Sciatic nerve (tissue), 2 donors: ENCODE results near the gene ACAD8. TPM values are rescaled to one million over a fixed set of nuclear protein-coding genes. Genes with fewer than 3 reads are reported as not detected.
A peak's percentile ranks its signal among the peaks of the same experiment; 100 is the strongest.

Experiments
- ATAC-seq: fragments of 200-7000 bp; cut with Tn5 transposase; one replicate; pipeline ENCODE4 v1.9.1; 2020; ENCODE audit warnings: mild to moderate bottlenecking, moderate library complexity
- DNase-seq: peaks from one replicate; pipeline ENCODE4 v3.0.0-alpha.2; 2020; ENCODE audit warnings: low spot score
- intact Hi-C: fragments of 100-400 bp; cut with DNase I; formaldehyde crosslinking; loops from one replicate; pipeline ENCODE4 v1.14.2; 2022
- total RNA-seq: library from RNA; stranded (reverse); fragmentation: NEBNext Ultra II Directional; extraction: Animal tissue kit (Norgen Biotek cat#: 25700); gene quantifications from one replicate; pipeline ENCODE4 v1.2.1, GENCODE V29; 2021
- donor health status: DM: no; HTN: no; CAD: no.
- donor health status: DM: no; HTN: no; CAD: no.

ACAD8 gene
- total RNA-seq: 24.2 TPM

GRCh38 chr11:134253188-134253993 is at the start of gene ACAD8, which contains the start of gene THYN1:
Gene ACAD8 (plus strand): TSS chr11:134253568. CDS start chr11:134253601, 33 bp downstream.
Gene THYN1 (minus strand): TSS chr11:134253352. CDS start chr11:134252882, 470 bp downstream.
- ATAC-seq (peak; percentile 100), DNase-seq (peak; percentile 97)
- intact Hi-C loops: no loop called here

DNA sequence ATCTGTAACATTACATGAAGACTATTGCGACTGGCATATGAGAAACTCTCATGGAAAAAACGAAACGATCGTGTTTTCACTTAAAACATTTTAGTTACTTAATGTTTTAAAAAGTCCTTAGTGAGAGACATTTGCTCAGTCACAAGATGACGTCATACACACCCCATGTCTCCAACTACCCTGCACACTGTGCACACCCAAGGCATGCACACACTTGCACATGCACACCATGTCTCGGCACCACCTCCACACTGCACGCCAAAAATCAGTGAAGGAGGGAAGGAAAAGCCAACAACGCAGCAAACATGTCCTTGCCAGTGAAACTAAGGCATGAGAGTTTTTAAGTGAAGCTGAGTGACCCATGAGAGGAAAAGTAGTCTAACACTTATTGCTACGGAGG is 47.6 kb upstream of the ACAD8 start:
- DNase-seq: no peak
- intact Hi-C loops: no loop called here
- ATAC-seq: no peak

- intact Hi-C loops: no loop called here
- DNase-seq: no peak
- no peak for ATAC-seq
These were observed 47.2 kb upstream of the ACAD8 start for GRCh38 chr11:134206185-134206584.

- no peak for ATAC-seq
- intact Hi-C loops: no loop called here
- DNase-seq: no peak
These were observed 45.7 kb upstream of the ACAD8 start for GRCh38 chr11:134207538-134208239.

DNA sequence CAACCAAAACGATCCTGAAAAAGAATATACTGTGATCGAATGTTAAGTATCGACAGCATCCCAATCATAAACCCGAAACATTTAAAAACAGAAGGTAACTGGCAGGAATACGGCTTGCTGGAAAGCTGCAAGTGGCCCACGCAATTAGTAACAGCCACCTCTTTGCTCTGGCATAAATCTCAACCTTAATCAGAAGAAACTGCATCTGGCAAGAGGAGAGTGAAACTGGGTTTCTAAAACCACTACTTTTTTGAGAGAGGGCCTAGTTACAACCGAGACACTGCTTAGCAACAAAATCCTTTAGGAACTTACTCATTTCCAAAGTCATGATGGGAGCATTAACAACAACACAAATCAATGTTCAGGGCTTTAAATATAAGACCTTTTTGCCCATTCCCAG is 37.5 kb upstream of the ACAD8 start:
- DNase-seq: no peak
- no peak for ATAC-seq
- intact Hi-C loops: no loop called here

GRCh38 chr11:134216816-134217215 is 36.6 kb upstream of the ACAD8 start:
- intact Hi-C loops: no loop called here
- ATAC-seq (no peak), DNase-seq (no peak)

- no peak for DNase-seq
- intact Hi-C loops: loop anchor here (5.0 kb wide), 1 partner anchor 1801 kb away; no protein-coding TSS in a partner anchor
- ATAC-seq: no peak
These were observed 30.2 kb upstream of the ACAD8 start for GRCh38 chr11:134223121-134223520.

DNA sequence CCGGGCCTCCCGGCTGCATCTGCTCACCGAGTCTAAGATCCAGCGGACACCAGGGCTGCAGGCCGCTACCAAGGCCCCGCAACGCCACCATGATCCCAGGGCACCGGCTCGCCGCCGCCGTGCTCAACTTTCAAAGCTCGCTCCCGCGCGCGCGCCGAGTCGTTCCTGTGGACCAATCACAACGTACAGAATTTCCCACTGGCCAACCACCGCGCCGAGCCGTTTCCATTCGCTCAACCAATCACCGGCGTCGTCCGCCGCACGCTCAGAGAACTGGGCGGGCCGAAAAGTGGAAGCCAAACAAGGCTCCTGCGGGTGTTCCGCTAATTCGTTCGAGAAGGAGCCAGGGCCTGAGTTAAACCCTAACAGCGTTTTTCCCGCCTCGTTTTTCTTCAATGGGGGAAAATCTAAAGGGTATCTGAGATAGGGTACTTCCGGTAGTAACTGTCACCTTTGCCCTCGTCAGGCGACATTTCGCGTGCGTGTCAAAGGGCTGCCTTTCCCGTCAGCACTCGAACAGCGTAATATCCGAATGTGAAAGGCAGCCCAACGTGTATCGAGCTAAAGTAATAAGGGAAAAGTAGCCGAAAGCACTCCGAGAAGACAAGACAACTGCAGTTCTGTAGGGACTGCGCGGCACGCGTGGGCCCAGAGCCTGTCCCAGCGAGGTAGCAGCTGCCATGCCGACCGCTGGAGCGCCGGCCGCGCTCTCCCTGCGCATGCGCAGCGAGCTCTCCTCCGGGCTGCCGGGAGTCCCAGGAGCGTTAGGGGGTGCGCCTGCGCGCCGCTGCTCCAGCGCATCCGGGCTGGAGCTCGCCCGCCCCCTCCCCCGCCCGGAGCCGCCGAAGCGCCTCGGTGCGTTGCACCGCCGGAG is 29.3 kb upstream of the ACAD8 start, which contains the start of the genes NCAPD3 and VPS26B:
TSS of gene NCAPD3 (minus strand) at position 132 of the 874 bp plus-strand sequence. CDS start at position 91, 41 bp downstream.
TSS of gene VPS26B (plus strand) at position 836 of the 874 bp plus-strand sequence. CDS start 452 bp downstream, outside the sequence.
- DNase-seq (peak; percentile 98), ATAC-seq (peak; percentile 98)
- intact Hi-C loops: loop anchor here (5.0 kb wide), 1 partner anchor 1802 kb away; no protein-coding TSS in a partner anchor

GRCh38 chr11:134224710-134225664 is 28.4 kb upstream of the ACAD8 start:
- peak; percentile 74 for DNase-seq
- intact Hi-C loops: loop anchor here (5.0 kb wide), 1 partner anchor 1803 kb away; no protein-coding TSS in a partner anchor
- ATAC-seq: peak; percentile 2

DNA sequence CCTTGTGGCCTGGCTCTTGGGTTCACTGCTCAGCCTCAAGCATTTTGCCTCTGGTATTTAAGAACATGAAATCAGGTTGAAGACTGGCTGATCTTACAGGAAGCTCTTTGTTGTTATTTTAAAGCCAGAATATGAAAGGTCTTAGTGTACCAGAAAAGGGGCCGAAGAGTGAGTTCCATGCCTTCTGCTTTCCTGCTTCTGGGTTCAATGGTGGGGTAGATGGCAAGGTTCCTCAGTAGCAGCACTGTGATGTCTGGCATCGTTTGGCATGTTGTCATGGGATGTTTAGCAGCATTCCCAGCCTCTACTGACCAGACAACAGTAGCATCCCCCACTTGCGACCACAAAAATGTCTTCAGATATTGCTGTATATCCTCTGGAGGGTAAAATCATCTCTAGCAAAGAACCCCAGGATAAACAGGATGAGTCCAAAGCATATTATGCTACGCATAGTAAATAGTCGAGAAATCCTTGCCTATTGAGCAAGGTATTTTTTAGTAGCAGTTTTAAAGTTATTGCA is 26.5 kb upstream of the ACAD8 start:
- ATAC-seq (no peak), DNase-seq (no peak)
- intact Hi-C loops: no loop called here

GRCh38 chr11:134228625-134229024 is 24.7 kb upstream of the ACAD8 start:
- intact Hi-C loops: no loop called here

DNA sequence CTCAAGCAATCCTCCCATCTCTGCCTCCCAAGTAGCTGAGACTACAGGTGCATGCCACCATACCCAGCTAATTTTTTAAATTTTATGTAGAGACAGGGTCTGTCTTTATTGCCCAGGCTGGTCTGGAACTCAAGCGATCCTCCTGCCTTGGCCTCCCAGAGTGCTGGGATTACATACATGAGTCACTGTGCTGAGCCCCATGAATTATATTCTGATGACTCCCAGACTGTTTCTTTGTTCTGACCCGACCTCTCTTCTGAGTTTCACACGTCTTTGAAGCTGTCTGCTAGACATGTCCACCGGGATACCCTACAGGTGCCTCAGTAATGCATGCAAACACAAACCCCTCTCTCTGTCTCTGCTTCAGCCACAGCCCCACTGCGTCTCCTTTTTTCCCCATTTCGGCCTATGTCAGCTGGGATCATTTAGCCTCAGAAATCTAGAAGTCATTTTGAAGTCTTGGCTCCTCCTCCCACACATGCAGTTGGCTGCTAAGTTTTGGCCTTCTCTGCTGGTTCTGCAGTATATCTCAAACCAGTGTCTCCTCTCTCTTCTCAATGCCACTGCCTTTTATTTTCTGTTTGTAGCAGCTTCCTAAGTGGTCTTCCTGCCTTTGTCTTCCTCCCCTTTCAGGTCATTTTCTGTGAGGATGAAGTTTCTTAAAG is 24.1 kb upstream of the ACAD8 start:
- DNase-seq: no peak
- no peak for ATAC-seq
- intact Hi-C loops: no loop called here

More at GRCh38 chr11:134228625-134229024, 24.7 kb upstream of the ACAD8 start:
- DNase-seq: no peak
- no peak for ATAC-seq

DNA sequence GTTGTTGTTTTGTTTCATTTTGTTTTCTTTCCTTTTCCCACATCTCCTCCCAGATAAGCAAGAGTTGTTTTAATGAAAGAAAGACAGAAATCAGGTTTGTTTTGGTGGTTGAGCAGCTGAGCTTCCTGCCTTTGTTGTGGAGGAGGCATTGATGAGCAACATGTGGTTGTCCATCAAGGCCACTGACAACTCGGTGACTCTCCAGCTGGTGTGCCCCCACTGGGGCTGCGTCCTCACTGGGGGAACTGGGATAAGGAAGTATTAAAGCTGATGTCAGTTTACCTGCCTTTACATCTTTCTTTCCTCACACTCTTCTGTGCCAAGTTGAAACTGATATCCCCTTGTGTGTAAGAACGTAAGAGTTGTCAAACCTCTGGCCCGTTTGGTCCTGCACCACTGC is 23.0 kb upstream of the ACAD8 start:
- ATAC-seq: no peak
- intact Hi-C loops: no loop called here
- no peak for DNase-seq

DNA sequence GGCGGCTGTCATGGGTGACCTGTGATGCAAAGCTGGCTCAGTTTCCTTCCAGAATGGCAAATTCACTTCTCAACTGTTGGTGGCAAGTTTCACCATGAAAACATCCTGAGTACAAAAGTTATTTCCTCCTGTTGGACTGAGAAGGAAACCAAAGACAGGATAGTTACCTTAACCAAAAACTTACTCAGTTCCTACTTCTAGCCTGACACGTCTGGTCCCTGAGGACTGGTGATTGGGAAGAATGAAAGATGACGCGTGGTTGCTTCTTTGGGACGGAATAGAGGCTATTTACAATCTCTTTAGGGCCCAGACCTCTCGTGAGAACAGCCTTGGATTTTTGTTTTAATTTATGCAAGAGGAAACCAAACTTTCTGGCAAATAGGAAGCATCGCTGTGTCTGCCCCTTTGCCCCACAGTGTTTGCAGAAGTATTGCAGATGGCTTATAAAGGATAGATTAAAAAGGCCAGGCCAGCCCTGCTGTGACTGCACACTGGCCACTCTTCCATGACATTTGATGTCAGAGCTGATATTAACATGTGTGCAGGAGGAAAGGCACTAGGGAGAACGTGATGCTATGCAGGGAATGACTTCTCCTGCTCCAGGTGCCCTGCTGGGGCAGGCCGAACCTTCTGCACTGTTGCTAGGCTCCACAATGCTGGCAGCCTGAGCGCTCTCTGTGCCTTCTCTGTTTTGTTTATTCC is 21.3 kb upstream of the ACAD8 start:
- ATAC-seq: no peak
- intact Hi-C loops: no loop called here

GRCh38 chr11:134233729-134234179 is 19.6 kb upstream of the ACAD8 start:
- ATAC-seq: no peak

More for the DNA sequence above, 21.3 kb upstream of the ACAD8 start:
- DNase-seq: no peak

DNA sequence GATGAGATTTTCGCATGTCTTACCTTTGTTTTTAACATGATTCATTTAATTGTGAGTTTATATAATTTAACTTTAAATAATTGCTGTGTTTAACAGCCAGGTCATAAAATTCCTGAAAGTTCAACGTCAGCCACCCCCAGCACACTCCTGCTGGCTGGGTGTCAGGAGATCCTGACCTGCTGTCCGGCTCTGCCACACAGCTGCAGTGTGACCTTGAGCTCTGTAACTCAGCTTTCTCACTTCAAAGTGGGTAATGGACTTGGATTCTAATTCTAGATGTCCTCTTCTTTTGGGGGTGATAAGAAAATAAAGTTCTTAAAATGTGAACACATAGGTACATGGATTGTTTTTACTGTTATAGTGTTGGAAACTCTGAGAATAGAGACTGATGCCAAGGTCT is 18.0 kb upstream of the ACAD8 start:
- intact Hi-C loops: no loop called here
- no peak for DNase-seq
- ATAC-seq: no peak

More at GRCh38 chr11:134233729-134234179, 19.6 kb upstream of the ACAD8 start:
- no peak for DNase-seq
- intact Hi-C loops: no loop called here
